Ovary (tissue), 9 donors: ENCODE measurements around the gene TPD52L1. TPM values are rescaled to one million over a fixed set of nuclear protein-coding genes. Genes with fewer than 3 reads are reported as not detected.

ENCODE experiments used
- DNase-seq, 5 donors: peaks; one replicate each; pipeline ENCODE4 v3.0.0-alpha.2; 2019 to 2020
- H3K27ac ChIP-seq, 2 donors: fragments of 200-600 bp; one replicate each; pipeline versions ENCODE4 v1.5.1 to v1.8.0; 2019 to 2022
- H3K27me3 ChIP-seq: fragments of 200-600 bp; one replicate; pipeline ENCODE4 v1.8.0; 2022
- H3K36me3 ChIP-seq: fragments of 200-600 bp; sonication (generic); one replicate; pipeline ENCODE4 v1.5.1; 2019
- H3K4me1 ChIP-seq: one replicate; pipeline ENCODE4 v1.8.1; 2013; ENCODE audit warnings: mild to moderate bottlenecking, moderate library complexity; ENCODE audit not compliant: insufficient read depth
- H3K4me3 ChIP-seq: fragments of 200-600 bp; sonication (generic); one replicate; pipeline ENCODE4 v1.5.1; 2017
- H3K9me3 ChIP-seq, 2 donors: fragments of 200-600 bp in 1 of 2; sonication (generic) in 1 of 2; one replicate each; pipeline versions ENCODE4 v1.5.1 to v1.8.1; 2013 to 2019; ENCODE audit warnings: mild to moderate bottlenecking in 1 of 2, moderate library complexity in 1 of 2
- CTCF ChIP-seq, 3 donors: fragments of 450-650 bp in 2 of 3; fragments of 200-600 bp in 1 of 3; IDR thresholded peaks; one replicate each; pipeline versions ENCODE4 v1.5.1 to v1.8.0; 2016 to 2022; ENCODE audit warnings: antibody characterized with exemption in 3 of 3, mild to moderate bottlenecking in 1 of 3
- EP300 ChIP-seq: sonication (generic); formaldehyde crosslinking; IDR thresholded peaks from one replicate; pipeline ENCODE4 v1.6.1; 2017; ENCODE audit warnings: antibody characterized with exemption
- POLR2A ChIP-seq: fragments of 450-650 bp; IDR thresholded peaks from one replicate; pipeline ENCODE4 v1.6.1; 2017; ENCODE audit warnings: antibody characterized with exemption, mild to moderate bottlenecking, moderate library complexity
- WGBS, 3 donors: extraction: QIAGEN DNeasy Blood & Tissue Kit in 1 of 3; methylation state at CpG; one replicate each; pipeline versions ENCODE4 v1.1.5 to v1.1.7; 2013 to 2017; 5-methylcytosine and 5-hydroxymethylcytosine counted together
- intact Hi-C, 4 donors: fragments of 100-400 bp; cut with DNase I; formaldehyde crosslinking; loops; one replicate each; pipeline versions ENCODE4 v1.11.0 to v1.15.1; 2022 to 2023
- polyA plus RNA-seq, 2 donors: library from polyadenylated mRNA; stranded (reverse); fragments of 200-250 nt in 1 of 2; fragments of 350-450 nt in 1 of 2; fragmentation: Illumina TruSeq in 1 of 2; extraction: RNeasy Lipid Tissue Mini Kit (QIAGEN cat#74804) in 1 of 2; gene quantifications; one replicate each; pipeline ENCODE4 v1.2.3, GENCODE V29; 2013 to 2014
- total RNA-seq, 7 donors: library from RNA; depleted of rRNA in 2 of 7; stranded (reverse); fragments of >200 nt in 2 of 7; fragmentation: NEBNext Ultra II Directional in 3 of 7; extraction: Animal tissue kit (Norgen Biotek cat#: 25700) in 3 of 7; gene quantifications; one replicate each; pipeline versions ENCODE4 v1.1.0 to v1.2.4, GENCODE V29; 2016 to 2023
- donor health status: DM: no; HTN: no; CAD: no; lungs with moderate emphysema.
- donor health status: DM: no; HTN: no; CAD: no.
- donor health status: Bipolar disorder and iron deficiency.
- donor health status: DM: yes; HTN: yes; CAD: no.
- donor health status: DM: no; HTN: no; CAD: no.
- donor health status: DM: yes; HTN: yes; CAD: no.

The TPD52L1 gene
- total and polyA plus RNA-seq, 9 donors: 14.4 to 154 (median 27.4) TPM

GRCh38 chr6:125267806-125268523 lies 114.4 kb downstream of the TPD52L1 start:
- Histone ChIP-seq H3K36me3 (no peaks in the 10 kb centered on the region), H3K27ac (no peak overlapping the region), H3K4me1 (no peaks in the 10 kb centered on the region), H3K9me3 (no peaks in the 10 kb centered on the region), H3K27me3 (no peaks in the 10 kb centered on the region), H3K4me3 (no peak overlapping the region)
- WGBS, 3 donors: 92 to 96% (median 96%) methylated on average over 12 of the region's 12 CpGs
- TF ChIP-seq CTCF (IDR thresholded peaks at IDR 0.05) (no peak), EP300 (no peak), POLR2A (no peak)
- intact Hi-C loops: no loop called here
- no peak for DNase-seq

- Histone ChIP-seq H3K9me3 (no peaks in the 10 kb centered on the region), H3K27me3 (no peaks in the 10 kb centered on the region), H3K36me3 (no peaks in the 10 kb centered on the region), H3K27ac (no peak overlapping the region), H3K4me1 (no peaks in the 10 kb centered on the region), H3K4me3 (no peak overlapping the region)
- WGBS, 3 donors: 95 to 98% (median 96%) methylated on average over 4 of the region's 4 CpGs
- intact Hi-C loops: no loop called here
- no peak for DNase-seq
- TF ChIP-seq POLR2A (no peak), CTCF (IDR thresholded peaks at IDR 0.05) (no peak), EP300 (no peak)
Observed at GRCh38 chr6:125268765-125269164, 115.2 kb downstream of the TPD52L1 start.

- H3K4me1 ChIP-seq: no peaks in the 10 kb centered on the region
- no peaks in the 10 kb centered on the region for H3K36me3 ChIP-seq
- no peak overlapping the region for H3K27ac ChIP-seq
- no peak overlapping the region for H3K4me3 ChIP-seq
- H3K9me3 ChIP-seq: no peaks in the 10 kb centered on the region
- TF ChIP-seq POLR2A (no peak), EP300 (no peak), CTCF (IDR thresholded peaks at IDR 0.05) (no peak)
- DNase-seq: no peak
- H3K27me3 ChIP-seq: no peaks in the 10 kb centered on the region
- intact Hi-C loops: no loop called here
- WGBS, 3 donors: 88 to 95% (median 92%) methylated on average over 7 of the region's 7 CpGs
Observed at GRCh38 chr6:125269328-125269985, 115.9 kb downstream of the TPD52L1 start.

- DNase-seq: no peak
- no peak overlapping the region for H3K27ac ChIP-seq
- WGBS, 3 donors: 96 to 100% (median 96%) methylated on average over 4 of the region's 4 CpGs
- no peaks in the 10 kb centered on the region for H3K36me3 ChIP-seq
- no peaks in the 10 kb centered on the region for H3K9me3 ChIP-seq
- intact Hi-C loops: no loop called here
- H3K4me3 ChIP-seq: no peak overlapping the region
- TF ChIP-seq EP300 (no peak), CTCF (IDR thresholded peaks at IDR 0.05) (no peak), POLR2A (no peak)
- H3K27me3 ChIP-seq: no peaks in the 10 kb centered on the region
- no peaks in the 10 kb centered on the region for H3K4me1 ChIP-seq
Observed at GRCh38 chr6:125270380-125270779, 116.8 kb downstream of the TPD52L1 start.
